Epithelial cell of proximal tubule (primary cell): ENCODE results near the gene MAS1. TPM values are rescaled to one million over a fixed set of nuclear protein-coding genes. Genes with fewer than 3 reads are reported as not detected.

Experiments
- DNase-seq: peaks from one replicate; pipeline ENCODE4 v3.0.0-alpha.2; 2011; ENCODE audit warnings: low read depth
- H3K4me3 ChIP-seq: 2 replicates; pipeline ENCODE4 v1.5.1; 2011; ENCODE audit warnings: low read depth, mild to moderate bottlenecking, low read length
- CTCF ChIP-seq: conservative IDR thresholded peaks from 2 replicates; pipeline ENCODE4 v1.5.1; 2012; ENCODE audit warnings: low read depth, mild to moderate bottlenecking, low read length
- total RNA-seq: library from RNA; depleted of rRNA; stranded (reverse); fragments of >200 nt; gene quantifications from 2 replicates; pipeline ENCODE4 v1.2.3, GENCODE V29; 2015

MAS1 gene
- total RNA-seq, 1 donor from 2014 or later, result not detected

- no peak overlapping the region for H3K4me3 ChIP-seq
- DNase-seq, result no peak
- TF ChIP-seq CTCF, result no peak
Measured at GRCh38 chr6:159871241-159871640, 19.5 kb upstream of the MAS1 start.

- no peak for DNase-seq
- no peak overlapping the region for H3K4me3 ChIP-seq
- no peak for TF ChIP-seq CTCF
Measured at GRCh38 chr6:159871906-159872305, 18.9 kb upstream of the MAS1 start.

- DNase-seq, result no peak
- no peak for TF ChIP-seq CTCF
- H3K4me3 ChIP-seq, result no peak overlapping the region
Measured at GRCh38 chr6:159874435-159874834, 16.4 kb upstream of the MAS1 start.

GRCh38 chr6:159875194-159875593 lies 15.6 kb upstream of the MAS1 start:
- no peak for TF ChIP-seq CTCF

GRCh38 chr6:159876242-159876641 lies 14.5 kb upstream of the MAS1 start:
- DNase-seq, result no peak
- no peak for TF ChIP-seq CTCF
- no peak overlapping the region for H3K4me3 ChIP-seq

More at GRCh38 chr6:159875194-159875593, 15.6 kb upstream of the MAS1 start:
- H3K4me3 ChIP-seq, result no peak overlapping the region
- no peak for DNase-seq

GRCh38 chr6:159877256-159877808 lies 13.5 kb upstream of the MAS1 start:
- no peak overlapping the region for H3K4me3 ChIP-seq
- no peak for TF ChIP-seq CTCF
- DNase-seq, result no peak

- no peak for TF ChIP-seq CTCF
- H3K4me3 ChIP-seq, result no peak overlapping the region
- no peak for DNase-seq
Measured at GRCh38 chr6:159878341-159878740, 12.4 kb upstream of the MAS1 start.
